HG03196 (cell line): ENCODE measurements around the gene FITM1.

Experiments used
- ATAC-seq: cut with Tn5 transposase; IDR thresholded peaks from one replicate; pipeline ENCODE4 v1.9.1; 2021; ENCODE audit not compliant: unreplicated experiment

Gene FITM1

GRCh38 chr14:24159777-24160498, 29.5 kb downstream of the FITM1 start:
- peak; percentile 6 for ATAC-seq

GRCh38 chr14:24160499-24160849, 30.0 kb downstream of the FITM1 start:
- peak; percentile 8 for ATAC-seq

- ATAC-seq = peak; percentile 74
Measured at GRCh38 chr14:24160850-24161804, 30.7 kb downstream of the FITM1 start, which contains the start of gene IRF9. IRF9 (plus strand) TSS chr14:24161265; CDS start chr14:24162145, 880 bp downstream.

- no peak for ATAC-seq
Measured at GRCh38 chr14:24162093-24162492, 31.6 kb downstream of the FITM1 start.

- no peak for ATAC-seq
Measured at GRCh38 chr14:24164518-24164991, 34.1 kb downstream of the FITM1 start.

GRCh38 chr14:24165785-24166184, 35.3 kb downstream of the FITM1 start:
- no peak for ATAC-seq

- ATAC-seq = no peak
Measured at GRCh38 chr14:24167469-24168114, 37.1 kb downstream of the FITM1 start.

- peak; percentile 73 for ATAC-seq
Measured at GRCh38 chr14:24171422-24172260, 41.2 kb downstream of the FITM1 start, which contains the start of gene REC8. REC8 (plus strand) TSS chr14:24172080; CDS start chr14:24172553, 473 bp downstream.

GRCh38 chr14:24172261-24172860, 41.9 kb downstream of the FITM1 start:
- ATAC-seq = no peak

- ATAC-seq = no peak
Measured at GRCh38 chr14:24172871-24173281, 42.4 kb downstream of the FITM1 start.

GRCh38 chr14:24176599-24176998, 46.1 kb downstream of the FITM1 start:
- ATAC-seq = no peak

GRCh38 chr14:24177041-24177825, 46.8 kb downstream of the FITM1 start:
- ATAC-seq = no peak

GRCh38 chr14:24177891-24178290, 47.4 kb downstream of the FITM1 start:
- ATAC-seq = no peak

GRCh38 chr14:24178399-24179178, 48.1 kb downstream of the FITM1 start:
- ATAC-seq = no peak

GRCh38 chr14:24179294-24179960, 49.0 kb downstream of the FITM1 start:
- ATAC-seq = no peak

GRCh38 chr14:24179961-24180796, 49.7 kb downstream of the FITM1 start:
- no peak for ATAC-seq
